Measurements from ENCODE around the gene TSPAN18. TPM values are rescaled to one million over a fixed set of nuclear protein-coding genes. Genes with fewer than 3 reads are reported as not detected.

Gene TSPAN18
- total and polyA plus RNA-seq, 2 of the 4 experiments (the other 2 are of a cell fraction), result 0.36 to 1.1 TPM

GRCh38 chr11:44690651-44691050 is 36.1 kb upstream of the TSPAN18 start:
- no peaks in the 10 kb centered on the region for H3K4me1 ChIP-seq (ENCODE audit: control insufficient read depth, insufficient read depth, low read length)
- no CpG with 5 or more reads among the region's 3 CpGs for WGBS, 2 experiments (ENCODE audit: extremely low coverage in 2 of 2, insufficient read length in 1 of 2)
- dilution Hi-C loops (cut with HindIII; ENCODE audit: low sequenced_read_pairs, unreplicated experiment), result no loop called here

More at GRCh38 chr11:44690651-44691050, 36.1 kb upstream of the TSPAN18 start:
- H4K91ac ChIP-seq (ENCODE audit: insufficient read depth, low read depth, low read length), result no peak overlapping the region
- H3K9me1 ChIP-seq (ENCODE audit: insufficient read depth, low read length), result no peaks in the 10 kb centered on the region
- H2AK5ac ChIP-seq (ENCODE audit: low read depth, low read length), result no peak overlapping the region
- H3K9ac ChIP-seq (ENCODE audit: low read depth, low read length), result no peak overlapping the region
- POLR2A ChIA-PET (ENCODE audit: unreplicated experiment), result no interaction called here
- H3K27ac ChIP-seq (ENCODE audit: insufficient read depth, low read length), result no peak overlapping the region
- ATAC-seq (ENCODE audit: low read depth) (no peak), DNase-seq (no peak)
- no TSS peak for BruUV-seq (replicated peaks)
- no peaks in the 10 kb centered on the region for H4K20me1 ChIP-seq (ENCODE audit: insufficient read depth, low read length)
- no peak overlapping the region for H2AK9ac ChIP-seq (replicated peaks; ENCODE audit: low read depth, low read length, poor library complexity)
- TF ChIP-seq BHLHE40 (IDR thresholded peaks at IDR 0.05; ENCODE audit: low read depth, low read length), result no peak
- no peak for TF ChIP-seq USF2 (IDR thresholded peaks at IDR 0.05; ENCODE audit: low read depth, low read length)
- no peak for TF ChIP-seq NFE2L2 (IDR thresholded peaks at IDR 0.05; ENCODE audit: low read depth, low read length)
- TF ChIP-seq ELK1 (IDR thresholded peaks at IDR 0.05; ENCODE audit: borderline replicate concordance, low read depth, low read length), result no peak
- TF ChIP-seq RCOR1 (IDR thresholded peaks at IDR 0.05; ENCODE audit: insufficient replicate concordance, low read length), result no peak
- CTCF ChIA-PET, result no interaction called here
- H3K18ac ChIP-seq (ENCODE audit: low read depth, low read length), result no peak overlapping the region
- H3K27me3 ChIP-seq (ENCODE audit: control insufficient read depth, insufficient read depth, low read length), result peaks cover 36% of the 10 kb centered on the region
- H3K36me3 ChIP-seq (ENCODE audit: control insufficient read depth, insufficient read depth, low read length), result no peaks in the 10 kb centered on the region
- no peak overlapping the region for H3K14ac ChIP-seq (replicated peaks; ENCODE audit: low read depth, low read length)
- no peak overlapping the region for H3K4me2 ChIP-seq (ENCODE audit: low read depth, low read length)
- no peak overlapping the region for H4K8ac ChIP-seq (ENCODE audit: low read depth in 2 of 2, low read length in 2 of 2)
- no peak overlapping the region for H2BK120ac ChIP-seq (ENCODE audit: low read depth, low read length)
- H2AFZ ChIP-seq (replicated peaks; ENCODE audit: low read length, poor library complexity), result no peak overlapping the region
- no peak overlapping the region for H3K23ac ChIP-seq (ENCODE audit: low read depth, low read length)
- intact Hi-C loops (cut with micrococcal nuclease) (no loop called here), in situ Hi-C loops (cut with MboI; ENCODE audit: low sequenced_read_pairs) (loop anchor here (25.0 kb wide), 1 partner anchor 597 kb away; the partner anchor contains the start of gene SYT13)
- no peak overlapping the region for H3K4ac ChIP-seq (ENCODE audit: low read depth, low read length)
- H3K4me3 ChIP-seq (ENCODE audit: insufficient read depth, low read depth, low read length), result no peak overlapping the region
- H2BK15ac ChIP-seq (ENCODE audit: low read depth, low read length), result no peak overlapping the region
- no peak overlapping the region for H2BK20ac ChIP-seq (ENCODE audit: low read depth, low read length)
- no peaks in the 10 kb centered on the region for H3K79me1 ChIP-seq (ENCODE audit: low read depth in 1 of 2, low read length in 2 of 2)
- no peak overlapping the region for H4K5ac ChIP-seq (ENCODE audit: low read depth, low read length)
- H3K9me3 ChIP-seq (ENCODE audit: control insufficient read depth, insufficient read depth, low read length), result peaks cover 7% of the 10 kb centered on the region
- H3K56ac ChIP-seq (ENCODE audit: extremely low read depth, insufficient read depth, low read length), result no peak overlapping the region
- no peak overlapping the region for H2BK5ac ChIP-seq (ENCODE audit: low read depth, low read length, poor library complexity, severe bottlenecking)

Data from IMR-90 (cell line).